ENCODE results near the gene CFL1. TPM values are rescaled to one million over a fixed set of nuclear protein-coding genes. Genes with fewer than 3 reads are reported as not detected.
"Not testable (repeated sequence)": the region's sequence is repeated elsewhere in the genome, so short reads cannot be mapped to it uniquely, and the experiment has no call there.

CFL1 gene
- total RNA-seq, 1 donor from 2014 or later, result 288 TPM

GRCh38 chr11:65851083-65851579 lies 6.8 kb downstream of the CFL1 start:
- ATAC-seq (ENCODE audit: poor library complexity), result no peak
- intact Hi-C loops (cut with DNase I), result no loop called here
- no peak for DNase-seq

- intact Hi-C loops (cut with DNase I), result no loop called here
- ATAC-seq (ENCODE audit: poor library complexity) (no peak), DNase-seq (no peak)
Measured at GRCh38 chr11:65850217-65851082, 7.5 kb downstream of the CFL1 start.

- intact Hi-C loops (cut with DNase I), result no loop called here
- ATAC-seq (ENCODE audit: poor library complexity), result no peak
Measured at GRCh38 chr11:65849771-65850216, 8.2 kb downstream of the CFL1 start.

GRCh38 chr11:65849366-65849765 lies 8.6 kb downstream of the CFL1 start:
- ATAC-seq (ENCODE audit: poor library complexity), result no peak
- intact Hi-C loops (cut with DNase I), result no loop called here
- DNase-seq, result no peak

More at GRCh38 chr11:65849771-65850216, 8.2 kb downstream of the CFL1 start:
- no peak for DNase-seq

- intact Hi-C loops (cut with DNase I); ATAC-seq (ENCODE audit: poor library complexity); DNase-seq: not testable (repeated sequence)
Measured at GRCh38 chr11:65848693-65849092, 9.3 kb downstream of the CFL1 start.

- intact Hi-C loops (cut with DNase I), result no loop called here
- ATAC-seq (ENCODE audit: poor library complexity) (no peak), DNase-seq (no peak)
Measured at GRCh38 chr11:65847746-65848145, 10.2 kb downstream of the CFL1 start.

- no peak for ATAC-seq (ENCODE audit: poor library complexity)
- DNase-seq, result no peak
- intact Hi-C loops (cut with DNase I), result no loop called here
Measured at GRCh38 chr11:65844231-65844872, 13.6 kb downstream of the CFL1 start.

GRCh38 chr11:65843811-65844210 lies 14.2 kb downstream of the CFL1 start:
- ATAC-seq (ENCODE audit: poor library complexity) (no peak), DNase-seq (no peak)
- intact Hi-C loops (cut with DNase I), result no loop called here

- DNase-seq, result no peak
- no peak for ATAC-seq (ENCODE audit: poor library complexity)
- intact Hi-C loops (cut with DNase I), result no loop called here
Measured at GRCh38 chr11:65842144-65842543, 15.8 kb downstream of the CFL1 start.

- intact Hi-C loops (cut with DNase I), result no loop called here
- ATAC-seq (ENCODE audit: poor library complexity) (no peak), DNase-seq (no peak)
Measured at GRCh38 chr11:65834202-65834601, 23.8 kb downstream of the CFL1 start.

- intact Hi-C loops (cut with DNase I), result no loop called here
- DNase-seq (peak; percentile 98), ATAC-seq (ENCODE audit: poor library complexity) (peak; percentile 100)
Measured at GRCh38 chr11:65833297-65834030, 24.5 kb downstream of the CFL1 start, which contains the start of gene SNX32. TSS of gene SNX32 (plus strand) at chr11:65833963. CDS start at chr11:65834066, 103 bp downstream.

- intact Hi-C loops (cut with DNase I), result not testable (repeated sequence)
Measured at GRCh38 chr11:65832231-65832630, 25.7 kb downstream of the CFL1 start.

GRCh38 chr11:65829459-65829858 lies 28.5 kb downstream of the CFL1 start:
- ATAC-seq (ENCODE audit: poor library complexity) (no peak), DNase-seq (no peak)
- intact Hi-C loops (cut with DNase I), result no loop called here

More at GRCh38 chr11:65832231-65832630, 25.7 kb downstream of the CFL1 start:
- ATAC-seq (ENCODE audit: poor library complexity); DNase-seq: not testable (repeated sequence)

- intact Hi-C loops (cut with DNase I), result no loop called here
- DNase-seq (no peak), ATAC-seq (ENCODE audit: poor library complexity) (no peak)
Measured at GRCh38 chr11:65826984-65827735, 30.8 kb downstream of the CFL1 start.

- ATAC-seq (ENCODE audit: poor library complexity) (no peak), DNase-seq (no peak)
- intact Hi-C loops (cut with DNase I), result no loop called here
Measured at GRCh38 chr11:65822776-65823528, 35.0 kb downstream of the CFL1 start.

- intact Hi-C loops (cut with DNase I), result no loop called here
- ATAC-seq (ENCODE audit: poor library complexity), result no peak
- no peak for DNase-seq
Measured at GRCh38 chr11:65821107-65821506, 36.9 kb downstream of the CFL1 start.

- peak; percentile 99 for ATAC-seq (ENCODE audit: poor library complexity)
- intact Hi-C loops (cut with DNase I), result loop anchor here (5.0 to 10.0 kb wide), 3 partner anchors 36 to 193 kb away; partner anchors contain the start of genes AP5B1 and KAT5
- DNase-seq, result peak; percentile 98
Measured at GRCh38 chr11:65817835-65818680, 39.9 kb downstream of the CFL1 start.
